ENCODE measurements around the gene BARX1. TPM values are rescaled to one million over a fixed set of nuclear protein-coding genes. Genes with fewer than 3 reads are reported as not detected.

The BARX1 gene
- total and polyA plus RNA-seq, 9 of the 15 experiments (the other 6 are each of a cell fraction or from before 2014, with no cell fraction given): 0.11 to 0.14 TPM; not detected in 7

DNA sequence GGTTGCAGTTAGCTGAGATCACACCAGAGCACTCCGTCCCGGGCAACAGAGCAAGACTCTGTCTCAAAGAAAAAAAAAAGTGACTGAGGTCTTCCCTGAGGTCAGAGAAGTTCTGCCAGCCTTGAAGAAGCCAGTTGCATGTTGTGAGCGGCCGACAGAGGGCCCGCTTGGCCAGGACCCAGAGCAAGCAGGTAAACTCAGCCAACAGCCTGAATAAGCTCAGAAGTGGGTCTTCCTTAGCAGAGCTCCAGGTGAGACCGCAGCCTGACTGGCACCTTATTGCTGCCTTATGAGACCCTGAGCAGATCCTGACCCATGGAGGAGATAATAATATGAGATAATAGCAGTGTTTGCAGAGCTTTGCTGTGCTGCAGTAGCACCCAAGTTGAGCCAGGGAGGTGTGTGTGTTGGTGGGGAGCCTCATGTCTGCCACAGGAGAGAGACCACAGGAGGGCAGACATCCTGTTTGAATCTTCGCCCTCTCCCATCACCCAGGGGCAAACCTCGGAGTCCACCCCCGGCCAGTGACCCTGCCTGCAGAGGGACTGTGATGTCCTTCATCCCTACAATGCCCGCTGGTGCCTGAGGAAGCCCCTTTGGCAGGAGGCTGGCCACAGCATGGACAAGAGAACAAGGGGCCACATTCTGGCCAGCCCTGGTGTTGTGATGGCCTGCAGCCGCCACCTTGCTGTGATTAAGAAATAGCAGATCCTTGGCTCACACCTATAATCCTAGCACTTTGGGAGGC, 10.8 kb upstream of the BARX1 start:
- FAIRE-seq: no peak
- Histone ChIP-seq H3K27me3 (ENCODE audit: control insufficient read depth in 2 of 2, insufficient read depth in 2 of 2, low read length in 2 of 2) (peaks cover 0 to 29% of the 10 kb centered on the region in 2 experiments; a peak in 3 of 5 replicates), H3K27ac (ENCODE audit: extremely low read depth, low read depth, low read length) (no peak overlapping the region), H3K9me3 (replicated peaks; ENCODE audit: control insufficient read depth, insufficient read depth, low read depth, low read length) (no peaks in the 10 kb centered on the region), H4K20me1 (replicated peaks; ENCODE audit: control insufficient read depth, insufficient read depth, low read length) (peaks cover 5% of the 10 kb centered on the region; the same call in 1 of the 2 replicates), H3K4me1 (replicated peaks in 1 of 2; ENCODE audit: control insufficient read depth in 2 of 2, insufficient read depth in 2 of 2, low read length in 2 of 2) (peaks cover 5 to 6% of the 10 kb centered on the region in 2 experiments; a peak in 4 of 5 replicates), H3K36me3 (ENCODE audit: control insufficient read depth, insufficient read depth, low read length) (no peaks in the 10 kb centered on the region), H3K4me2 (ENCODE audit: insufficient read depth, low read length) (no peak overlapping the region), H3K9me1 (ENCODE audit: control insufficient read depth, insufficient read depth, low read length) (no peaks in the 10 kb centered on the region), H2AFZ (ENCODE audit: low read depth, low read length) (no peak overlapping the region), H3K79me2 (ENCODE audit: control insufficient read depth, insufficient read depth, low read length) (no peaks in the 10 kb centered on the region), H3K4me3 (no peak overlapping the region), H3K9ac (ENCODE audit: insufficient read depth in 1 of 2, low read depth in 2 of 2, low read length in 2 of 2) (no peak overlapping the region)
- no TSS peak for BruUV-seq (replicated peaks)
- WGBS (ENCODE audit: insufficient coverage, low coverage, missing lambda C conversion rate): under 1% methylated on average over 8 of the region's 11 CpGs
- in situ Hi-C loops (cut with MboI): no loop called here
- DNase-seq (ENCODE audit: extremely low read depth in 1 of 4, low spot score in 3 of 4): peak in 1 of 4 experiments; percentile 40
- ATAC-seq: peak; percentile 55; the same call in 2 of the 3 replicates
- intact Hi-C loops (cut with micrococcal nuclease): no loop called here
- CTCF ChIA-PET (ENCODE audit: low intra/inter-chr PET ratio): no interaction called here
- TF ChIP-seq, protein P1, sequence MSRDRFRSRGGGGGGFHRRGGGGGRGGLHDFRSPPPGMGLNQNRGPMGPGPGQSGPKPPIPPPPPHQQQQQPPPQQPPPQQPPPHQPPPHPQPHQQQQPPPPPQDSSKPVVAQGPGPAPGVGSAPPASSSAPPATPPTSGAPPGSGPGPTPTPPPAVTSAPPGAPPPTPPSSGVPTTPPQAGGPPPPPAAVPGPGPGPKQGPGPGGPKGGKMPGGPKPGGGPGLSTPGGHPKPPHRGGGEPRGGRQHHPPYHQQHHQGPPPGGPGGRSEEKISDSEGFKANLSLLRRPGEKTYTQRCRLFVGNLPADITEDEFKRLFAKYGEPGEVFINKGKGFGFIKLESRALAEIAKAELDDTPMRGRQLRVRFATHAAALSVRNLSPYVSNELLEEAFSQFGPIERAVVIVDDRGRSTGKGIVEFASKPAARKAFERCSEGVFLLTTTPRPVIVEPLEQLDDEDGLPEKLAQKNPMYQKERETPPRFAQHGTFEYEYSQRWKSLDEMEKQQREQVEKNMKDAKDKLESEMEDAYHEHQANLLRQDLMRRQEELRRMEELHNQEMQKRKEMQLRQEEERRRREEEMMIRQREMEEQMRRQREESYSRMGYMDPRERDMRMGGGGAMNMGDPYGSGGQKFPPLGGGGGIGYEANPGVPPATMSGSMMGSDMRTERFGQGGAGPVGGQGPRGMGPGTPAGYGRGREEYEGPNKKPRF (IDR thresholded peaks at IDR 0.05; ENCODE audit: low read depth, low read length): no peak
- no peak for TF ChIP-seq ZBTB1 (CRISPR knock-in tag; IDR thresholded peaks at IDR 0.05; ENCODE audit: borderline replicate concordance, low read depth)
- TF ChIP-seq NCOA2 (IDR thresholded peaks at IDR 0.05; ENCODE audit: partially characterized antibody in 2 of 2): no peak
- TF ChIP-seq, protein P2, sequence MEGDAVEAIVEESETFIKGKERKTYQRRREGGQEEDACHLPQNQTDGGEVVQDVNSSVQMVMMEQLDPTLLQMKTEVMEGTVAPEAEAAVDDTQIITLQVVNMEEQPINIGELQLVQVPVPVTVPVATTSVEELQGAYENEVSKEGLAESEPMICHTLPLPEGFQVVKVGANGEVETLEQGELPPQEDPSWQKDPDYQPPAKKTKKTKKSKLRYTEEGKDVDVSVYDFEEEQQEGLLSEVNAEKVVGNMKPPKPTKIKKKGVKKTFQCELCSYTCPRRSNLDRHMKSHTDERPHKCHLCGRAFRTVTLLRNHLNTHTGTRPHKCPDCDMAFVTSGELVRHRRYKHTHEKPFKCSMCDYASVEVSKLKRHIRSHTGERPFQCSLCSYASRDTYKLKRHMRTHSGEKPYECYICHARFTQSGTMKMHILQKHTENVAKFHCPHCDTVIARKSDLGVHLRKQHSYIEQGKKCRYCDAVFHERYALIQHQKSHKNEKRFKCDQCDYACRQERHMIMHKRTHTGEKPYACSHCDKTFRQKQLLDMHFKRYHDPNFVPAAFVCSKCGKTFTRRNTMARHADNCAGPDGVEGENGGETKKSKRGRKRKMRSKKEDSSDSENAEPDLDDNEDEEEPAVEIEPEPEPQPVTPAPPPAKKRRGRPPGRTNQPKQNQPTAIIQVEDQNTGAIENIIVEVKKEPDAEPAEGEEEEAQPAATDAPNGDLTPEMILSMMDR (IDR thresholded peaks at IDR 0.05 in 2 of 3, conservative IDR thresholded peaks at IDR 0.05 in 1 of 3; ENCODE audit: insufficient read depth in 2 of 3, low read depth in 1 of 3, low read length in 3 of 3): peak; percentile 40 to 59 (median 55)
- TF ChIP-seq RAD21 (CRISPR knock-in tag; conservative IDR thresholded peaks at IDR 0.05 in 1 of 2, IDR thresholded peaks at IDR 0.05 in 1 of 2): peak; percentile 9 to 53; a peak in 2 of 4 replicates
- no peak for TF ChIP-seq SMARCB1 (IDR thresholded peaks at IDR 0.05; ENCODE audit: insufficient read length, low read depth)
- TF ChIP-seq, protein P3, sequence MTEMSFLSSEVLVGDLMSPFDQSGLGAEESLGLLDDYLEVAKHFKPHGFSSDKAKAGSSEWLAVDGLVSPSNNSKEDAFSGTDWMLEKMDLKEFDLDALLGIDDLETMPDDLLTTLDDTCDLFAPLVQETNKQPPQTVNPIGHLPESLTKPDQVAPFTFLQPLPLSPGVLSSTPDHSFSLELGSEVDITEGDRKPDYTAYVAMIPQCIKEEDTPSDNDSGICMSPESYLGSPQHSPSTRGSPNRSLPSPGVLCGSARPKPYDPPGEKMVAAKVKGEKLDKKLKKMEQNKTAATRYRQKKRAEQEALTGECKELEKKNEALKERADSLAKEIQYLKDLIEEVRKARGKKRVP (CRISPR knock-in tag; IDR thresholded peaks at IDR 0.05): no peak
- no peak for TF ChIP-seq SMARCE1 (IDR thresholded peaks at IDR 0.05)
- POLR2A ChIA-PET: interaction anchor here (0.6 to 0.7 kb wide), 2 partner anchors 10 to 190 kb away, joined by 3 read pairs; no protein-coding TSS in a partner anchor
